ENCODE data around the gene LIPT2.

LIPT2 gene

GRCh38 chr11:74519710-74520109, 26.2 kb upstream of the LIPT2 start:
- TF ChIP-seq, protein P1, sequence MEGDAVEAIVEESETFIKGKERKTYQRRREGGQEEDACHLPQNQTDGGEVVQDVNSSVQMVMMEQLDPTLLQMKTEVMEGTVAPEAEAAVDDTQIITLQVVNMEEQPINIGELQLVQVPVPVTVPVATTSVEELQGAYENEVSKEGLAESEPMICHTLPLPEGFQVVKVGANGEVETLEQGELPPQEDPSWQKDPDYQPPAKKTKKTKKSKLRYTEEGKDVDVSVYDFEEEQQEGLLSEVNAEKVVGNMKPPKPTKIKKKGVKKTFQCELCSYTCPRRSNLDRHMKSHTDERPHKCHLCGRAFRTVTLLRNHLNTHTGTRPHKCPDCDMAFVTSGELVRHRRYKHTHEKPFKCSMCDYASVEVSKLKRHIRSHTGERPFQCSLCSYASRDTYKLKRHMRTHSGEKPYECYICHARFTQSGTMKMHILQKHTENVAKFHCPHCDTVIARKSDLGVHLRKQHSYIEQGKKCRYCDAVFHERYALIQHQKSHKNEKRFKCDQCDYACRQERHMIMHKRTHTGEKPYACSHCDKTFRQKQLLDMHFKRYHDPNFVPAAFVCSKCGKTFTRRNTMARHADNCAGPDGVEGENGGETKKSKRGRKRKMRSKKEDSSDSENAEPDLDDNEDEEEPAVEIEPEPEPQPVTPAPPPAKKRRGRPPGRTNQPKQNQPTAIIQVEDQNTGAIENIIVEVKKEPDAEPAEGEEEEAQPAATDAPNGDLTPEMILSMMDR (IDR thresholded peaks at IDR 0.05) = no peak

- TF ChIP-seq, protein P1 (IDR thresholded peaks at IDR 0.05) = no peak
These were observed 14.1 kb upstream of the LIPT2 start for GRCh38 chr11:74507582-74507981.

GRCh38 chr11:74506823-74507222, 13.3 kb upstream of the LIPT2 start:
- TF ChIP-seq, protein P1 (IDR thresholded peaks at IDR 0.05) = no peak

- TF ChIP-seq, protein P1 (IDR thresholded peaks at IDR 0.05) = no peak
These were observed 12.4 kb upstream of the LIPT2 start for GRCh38 chr11:74505911-74506310.

DNA sequence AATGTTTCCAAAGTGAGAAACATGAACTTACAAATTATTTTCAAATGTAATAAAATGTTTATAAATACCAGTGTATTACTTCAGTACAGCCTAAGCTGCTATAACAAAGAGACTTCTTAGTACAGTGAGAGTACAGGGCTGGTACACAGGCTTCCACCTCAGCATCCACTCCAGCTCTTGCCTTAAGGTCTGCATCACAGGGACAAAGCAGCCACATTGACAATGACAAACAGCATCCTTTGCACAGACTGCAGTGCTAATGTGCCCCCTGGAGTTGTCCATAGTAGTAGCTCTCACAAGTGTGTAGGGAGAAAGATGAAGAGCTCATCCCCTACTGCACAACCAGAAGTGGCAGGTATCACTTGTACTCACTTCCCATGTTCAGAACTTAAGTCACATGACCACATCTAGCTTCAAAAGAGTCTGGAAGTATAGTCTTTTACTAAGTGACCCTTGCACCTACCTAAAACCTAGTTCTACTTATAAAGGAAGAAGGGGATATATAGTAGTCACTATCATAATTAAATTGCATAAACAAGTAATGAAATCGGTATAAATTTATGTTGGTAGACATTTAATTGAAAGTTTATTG, 10.7 kb upstream of the LIPT2 start:
- TF ChIP-seq, protein P1 (IDR thresholded peaks at IDR 0.05) = no peak

DNA sequence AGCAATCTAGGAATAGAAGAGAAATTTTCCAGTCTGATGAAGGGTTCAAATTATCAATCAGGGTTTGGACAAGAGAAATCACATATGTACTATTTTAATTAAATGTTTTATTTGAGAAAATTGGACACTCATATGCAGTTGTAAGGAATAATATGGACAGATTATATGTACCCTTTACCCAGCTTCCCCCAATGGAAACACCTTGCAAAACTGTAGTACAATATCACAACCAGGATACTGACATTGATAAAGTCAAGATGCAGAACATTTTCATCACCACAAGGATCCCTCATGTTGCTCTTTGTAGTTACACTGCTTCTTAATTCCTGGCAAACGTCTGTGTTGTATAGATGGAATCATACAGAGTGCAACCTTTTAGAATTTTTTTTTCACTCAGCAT, 1.4 kb upstream of the LIPT2 start:
- TF ChIP-seq, protein P1 (IDR thresholded peaks at IDR 0.05) = no peak

DNA sequence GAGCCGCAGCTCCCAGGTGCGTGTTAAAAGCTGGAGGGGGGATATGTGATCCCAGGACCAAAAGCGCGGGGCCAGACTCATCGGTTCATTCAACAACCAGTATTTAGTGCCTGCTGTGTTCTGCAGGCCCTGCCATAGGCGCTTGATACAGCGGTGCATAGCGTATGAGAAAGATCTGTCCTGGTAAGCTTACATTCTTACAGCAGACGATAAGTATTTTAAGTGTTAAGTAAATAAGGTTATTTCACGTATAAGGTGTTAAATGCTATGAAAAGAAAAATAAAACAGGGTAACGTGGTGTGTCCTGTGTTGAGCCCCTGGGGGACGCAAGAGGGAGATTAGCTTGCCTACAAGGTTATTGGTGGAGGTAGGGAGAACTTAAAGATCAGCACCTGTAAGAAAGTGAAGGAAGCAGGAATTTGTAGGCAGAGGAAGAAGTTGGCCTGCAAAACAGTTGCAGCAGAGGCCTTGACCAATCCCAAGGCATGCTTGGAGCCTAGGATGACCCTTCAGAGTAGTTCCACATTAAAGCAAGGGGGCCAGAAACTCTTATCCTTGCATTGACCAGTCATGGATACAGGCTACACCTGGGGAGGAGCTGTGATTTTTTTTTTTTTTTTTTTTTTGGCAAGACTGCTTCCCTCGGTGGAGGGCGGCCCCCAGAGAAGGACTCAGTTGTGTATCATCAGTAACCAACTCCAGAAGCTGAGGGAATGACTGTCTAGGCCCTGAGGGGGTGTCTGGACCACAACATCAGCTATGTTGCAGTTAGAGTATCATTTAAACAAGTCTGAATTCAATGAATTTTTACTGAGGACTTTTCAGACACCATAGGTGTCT, 487 bp upstream of the LIPT2 start:
- TF ChIP-seq, protein P1 (IDR thresholded peaks at IDR 0.05) = no peak
